Measurements from ENCODE around the gene DAB2IP.

DNA sequence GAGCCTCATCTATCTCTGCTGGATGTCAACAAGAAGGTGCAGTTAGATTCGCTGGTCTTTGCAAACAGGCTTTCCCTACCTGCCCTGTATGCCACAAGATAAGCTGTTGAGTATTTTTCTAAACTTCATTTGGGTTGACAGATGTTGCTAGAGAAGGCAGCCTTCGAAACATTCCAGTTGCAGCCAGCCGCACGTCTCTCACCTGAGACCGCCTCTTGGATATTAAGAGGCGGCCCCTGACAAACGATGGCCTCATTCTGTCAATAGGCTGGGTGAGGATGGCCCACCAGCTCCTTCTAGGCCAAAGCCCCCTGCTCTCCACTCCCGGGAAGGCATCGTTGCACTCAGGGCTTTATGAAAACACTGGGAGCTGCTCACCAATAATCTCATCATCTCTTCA, 181.6 kb downstream of the DAB2IP start:
- TF ChIP-seq CTCF (IDR thresholded peaks at IDR 0.05; ENCODE audit: low read length): no peak
- TF ChIP-seq EZH2 (IDR thresholded peaks at IDR 0.05; ENCODE audit: borderline replicate concordance, low read length): no peak

Data from OCI-LY1 (cell line).